ENCODE measurements around the gene CDH12. TPM values are rescaled to one million over a fixed set of nuclear protein-coding genes. Genes with fewer than 3 reads are reported as not detected.

The CDH12 gene
- total RNA-seq, 1 donor from 2014 or later, result not detected

- Mint-ChIP-seq H3K27ac (ENCODE audit: unreplicated experiment) (no peak overlapping the region), H3K27me3 (ENCODE audit: low read depth, unreplicated experiment) (no peaks in the 10 kb centered on the region), H3K4me3 (ENCODE audit: unreplicated experiment) (no peak overlapping the region), H3K4me1 (ENCODE audit: low read depth, unreplicated experiment) (no peaks in the 10 kb centered on the region), H3K36me3 (ENCODE audit: low read depth, unreplicated experiment) (no peaks in the 10 kb centered on the region), H3K9me3 (ENCODE audit: unreplicated experiment) (no peaks in the 10 kb centered on the region)
- Histone ChIP-seq H3K27ac (ENCODE audit: low read depth, low read length) (no peak overlapping the region), H2AFZ (ENCODE audit: low read depth, low read length) (no peak overlapping the region), H3K36me3 (ENCODE audit: insufficient read depth, low read length) (no peaks in the 10 kb centered on the region), H3K4me1 (ENCODE audit: insufficient read depth, low read length) (no peaks in the 10 kb centered on the region), H3K9ac (ENCODE audit: low read length) (no peak overlapping the region), H3K79me2 (ENCODE audit: insufficient read depth, low read length) (no peaks in the 10 kb centered on the region), H4K20me1 (ENCODE audit: insufficient read depth, low read length) (no peaks in the 10 kb centered on the region), H3K9me3 (ENCODE audit: insufficient read depth, low read depth, low read length) (peaks cover 3% of the 10 kb centered on the region), H3K27me3 (ENCODE audit: insufficient read depth, low read length) (no peaks in the 10 kb centered on the region), H3K4me2 (ENCODE audit: low read length) (no peak overlapping the region), H3K4me3 (ENCODE audit: insufficient read depth, low read depth, low read length) (no peak overlapping the region)
- TF ChIP-seq EZH2 (IDR thresholded peaks at IDR 0.05; ENCODE audit: insufficient read depth, low read length) (no peak), CTCF (IDR thresholded peaks at IDR 0.05; ENCODE audit: insufficient read depth, low read depth, low read length) (no peak)
- DNase-seq (ENCODE audit: low read depth) (no peak), FAIRE-seq (no peak)
Observed at GRCh38 chr5:22627029-22627428, 226.1 kb downstream of the CDH12 start.

DNA sequence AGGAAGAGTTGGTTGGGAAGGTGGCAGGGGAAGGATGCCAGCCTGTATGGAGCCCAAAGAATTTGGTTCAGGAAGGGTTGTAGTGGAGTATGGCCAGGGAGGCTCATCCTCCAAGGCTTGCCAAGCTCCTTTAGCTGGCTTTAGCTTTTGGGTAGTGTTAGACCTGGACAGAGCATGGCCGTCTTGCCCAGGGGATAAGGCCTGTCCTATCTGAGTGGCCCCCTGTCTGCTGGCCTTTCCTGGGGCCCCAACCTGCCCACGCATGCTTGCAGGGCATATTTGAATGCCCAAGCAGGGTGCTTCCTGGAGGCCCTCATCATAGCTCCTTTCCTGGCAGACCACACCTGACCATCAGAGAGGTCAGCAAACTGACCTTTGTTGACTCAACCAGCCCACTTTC, 227.7 kb downstream of the CDH12 start:
- H3K27me3 ChIP-seq (ENCODE audit: insufficient read depth, low read length), result no peaks in the 10 kb centered on the region
- H2AFZ ChIP-seq (ENCODE audit: low read depth, low read length), result no peak overlapping the region
- FAIRE-seq, result no peak
- no peak overlapping the region for H3K4me3 ChIP-seq (ENCODE audit: insufficient read depth, low read depth, low read length)
- H3K4me2 ChIP-seq (ENCODE audit: low read length), result no peak overlapping the region
- H3K4me3 Mint-ChIP-seq (ENCODE audit: unreplicated experiment), result no peak overlapping the region
- DNase-seq (ENCODE audit: low read depth), result no peak
- no peak overlapping the region for H3K9ac ChIP-seq (ENCODE audit: low read length)
- H3K36me3 ChIP-seq (ENCODE audit: insufficient read depth, low read length), result no peaks in the 10 kb centered on the region
- H4K20me1 ChIP-seq (ENCODE audit: insufficient read depth, low read length), result no peaks in the 10 kb centered on the region
- H3K27ac Mint-ChIP-seq (ENCODE audit: unreplicated experiment), result no peak overlapping the region
- no peaks in the 10 kb centered on the region for H3K4me1 ChIP-seq (ENCODE audit: insufficient read depth, low read length)
- no peaks in the 10 kb centered on the region for H3K27me3 Mint-ChIP-seq (ENCODE audit: low read depth, unreplicated experiment)
- no peaks in the 10 kb centered on the region for H3K9me3 Mint-ChIP-seq (ENCODE audit: unreplicated experiment)
- TF ChIP-seq EZH2 (IDR thresholded peaks at IDR 0.05; ENCODE audit: insufficient read depth, low read length), result no peak
- TF ChIP-seq CTCF (IDR thresholded peaks at IDR 0.05; ENCODE audit: insufficient read depth, low read depth, low read length), result no peak
- H3K4me1 Mint-ChIP-seq (ENCODE audit: low read depth, unreplicated experiment), result no peaks in the 10 kb centered on the region
- H3K79me2 ChIP-seq (ENCODE audit: insufficient read depth, low read length), result no peaks in the 10 kb centered on the region
- H3K36me3 Mint-ChIP-seq (ENCODE audit: low read depth, unreplicated experiment), result no peaks in the 10 kb centered on the region
- H3K27ac ChIP-seq (ENCODE audit: low read depth, low read length), result no peak overlapping the region
- H3K9me3 ChIP-seq (ENCODE audit: insufficient read depth, low read depth, low read length), result peaks cover 3% of the 10 kb centered on the region

DNA sequence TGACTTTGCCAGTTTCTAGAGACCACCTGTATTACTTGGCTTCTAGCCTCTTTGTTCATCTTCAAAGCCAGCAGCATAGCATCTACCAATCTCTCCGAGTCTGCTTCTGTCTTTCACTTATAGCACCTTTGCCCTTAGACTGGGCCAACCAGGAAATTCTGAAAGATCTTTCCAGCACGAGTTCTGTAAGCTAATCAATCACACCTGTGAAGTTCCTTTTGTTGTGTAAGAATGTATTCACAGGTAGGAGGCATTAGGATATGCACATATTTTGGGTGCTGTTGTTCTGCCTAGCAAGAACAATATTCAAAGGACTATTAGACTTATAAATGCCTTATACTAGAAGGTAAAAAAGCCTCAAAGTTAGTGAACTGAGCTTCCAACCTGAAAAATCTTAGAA, 232.1 kb downstream of the CDH12 start:
- Histone ChIP-seq H2AFZ (ENCODE audit: low read depth, low read length) (no peak overlapping the region), H4K20me1 (ENCODE audit: insufficient read depth, low read length) (no peaks in the 10 kb centered on the region), H3K79me2 (ENCODE audit: insufficient read depth, low read length) (no peaks in the 10 kb centered on the region), H3K9ac (ENCODE audit: low read length) (no peak overlapping the region), H3K36me3 (ENCODE audit: insufficient read depth, low read length) (no peaks in the 10 kb centered on the region), H3K27me3 (ENCODE audit: insufficient read depth, low read length) (no peaks in the 10 kb centered on the region), H3K4me3 (ENCODE audit: insufficient read depth, low read depth, low read length) (no peak overlapping the region), H3K4me1 (ENCODE audit: insufficient read depth, low read length) (no peaks in the 10 kb centered on the region), H3K4me2 (ENCODE audit: low read length) (no peak overlapping the region), H3K27ac (ENCODE audit: low read depth, low read length) (no peak overlapping the region), H3K9me3 (ENCODE audit: insufficient read depth, low read depth, low read length) (peaks cover 2% of the 10 kb centered on the region)
- no peak for TF ChIP-seq EZH2 (IDR thresholded peaks at IDR 0.05; ENCODE audit: insufficient read depth, low read length)
- TF ChIP-seq CTCF (IDR thresholded peaks at IDR 0.05; ENCODE audit: insufficient read depth, low read depth, low read length), result no peak
- FAIRE-seq, result no peak
- Mint-ChIP-seq H3K4me3 (ENCODE audit: unreplicated experiment) (no peak overlapping the region), H3K27me3 (ENCODE audit: low read depth, unreplicated experiment) (no peaks in the 10 kb centered on the region), H3K36me3 (ENCODE audit: low read depth, unreplicated experiment) (no peaks in the 10 kb centered on the region), H3K9me3 (ENCODE audit: unreplicated experiment) (no peaks in the 10 kb centered on the region), H3K4me1 (ENCODE audit: low read depth, unreplicated experiment) (no peaks in the 10 kb centered on the region), H3K27ac (ENCODE audit: unreplicated experiment) (no peak overlapping the region)
- no peak for DNase-seq (ENCODE audit: low read depth)
